Spleen (tissue), 11 donors: ENCODE measurements around the gene MTG2. TPM values are rescaled to one million over a fixed set of nuclear protein-coding genes. Genes with fewer than 3 reads are reported as not detected.

Experiments used
- DNase-seq: peaks from one replicate; pipeline ENCODE4 v3.0.0-alpha.2; 2020
- H3K27ac ChIP-seq, 8 donors: fragments of 200-600 bp; sonication (generic) in 7 of 8; 1 replicate in 4 of 8; 2 replicates in 4 of 8; pipeline versions ENCODE4 v1.5.0 to v1.8.0; 2016 to 2021; ENCODE audit warnings: inconsistent platforms in 4 of 8, mild to moderate bottlenecking in 4 of 8, moderate library complexity in 1 of 8
- H3K27me3 ChIP-seq, 7 donors: fragments of 200-600 bp; sonication (generic) in 6 of 7; replicated peaks in 1 of 7; 1 replicate in 4 of 7; 2 replicates in 3 of 7; pipeline versions ENCODE4 v1.5.0 to v1.8.0; 2016 to 2021; ENCODE audit warnings: inconsistent platforms in 3 of 7, mild to moderate bottlenecking in 1 of 7
- H3K36me3 ChIP-seq, 6 donors: fragments of 200-600 bp; sonication (generic) in 5 of 6; 1 replicate in 4 of 6; 2 replicates in 2 of 6; pipeline versions ENCODE4 v1.5.0 to v1.8.0; 2016 to 2021; ENCODE audit warnings: inconsistent platforms in 2 of 6
- H3K4me1 ChIP-seq, 6 donors: fragments of 200-600 bp; sonication (generic) in 5 of 6; 1 replicate in 3 of 6; 2 replicates in 3 of 6; pipeline versions ENCODE4 v1.5.0 to v1.8.0; 2016 to 2021; ENCODE audit warnings: inconsistent platforms in 3 of 6
- H3K4me3 ChIP-seq, 8 donors: fragments of 200-600 bp; sonication (generic) in 7 of 8; 1 replicate in 4 of 8; 2 replicates in 4 of 8; pipeline versions ENCODE4 v1.5.0 to v1.8.0; 2016 to 2021; ENCODE audit warnings: inconsistent platforms in 4 of 8, mild to moderate bottlenecking in 4 of 8, moderate library complexity in 2 of 8
- H3K9me3 ChIP-seq, 8 donors: fragments of 200-600 bp; sonication (generic) in 7 of 8; 1 replicate in 4 of 8; 2 replicates in 4 of 8; pipeline versions ENCODE4 v1.5.0 to v1.8.0; 2016 to 2021; ENCODE audit warnings: inconsistent platforms in 4 of 8
- CTCF ChIP-seq, 11 experiments: fragments of 200-600 bp in 7 of 11; fragments of 450-650 bp in 4 of 11; sonication (generic) in 4 of 11; IDR thresholded peaks in 8 of 11; conservative IDR thresholded peaks in 3 of 11; 1 replicate in 7 of 11; 2 replicates in 4 of 11; pipeline versions ENCODE4 v1.4.0 to v1.8.0; 2016 to 2021; ENCODE audit warnings: antibody characterized with exemption in 11 of 11, inconsistent platforms in 4 of 11, mild to moderate bottlenecking in 1 of 11
- POLR2A ChIP-seq, 3 donors: fragments of 450-650 bp; IDR thresholded peaks; one replicate each; pipeline ENCODE4 v1.5.1; 2017; ENCODE audit warnings: antibody characterized with exemption in 3 of 3, mild to moderate bottlenecking in 1 of 3
- POLR2AphosphoS5 ChIP-seq, 3 donors: sonication (generic); formaldehyde crosslinking; IDR thresholded peaks; one replicate each; pipeline ENCODE4 v1.5.1; 2017; ENCODE audit warnings: antibody characterized with exemption in 3 of 3
- WGBS, 5 donors: extraction: QIAGEN DNeasy Blood & Tissue Kit in 3 of 5; methylation state at CpG; one replicate each; pipeline versions ENCODE4 v1.1.5 to v1.1.7; 2013 to 2018; 5-methylcytosine and 5-hydroxymethylcytosine counted together
- intact Hi-C: fragments of 100-400 bp; cut with DNase I; formaldehyde crosslinking; loops from one replicate; pipeline ENCODE4 v1.15.0; 2023; ENCODE audit warnings: low total_unique reads
- polyA plus RNA-seq, 3 donors: library from polyadenylated mRNA; stranded (reverse); fragments of 200-250 nt; gene quantifications; one replicate each; pipeline ENCODE4 v1.2.1, GENCODE V29; 2013
- total RNA-seq, 7 donors: library from RNA; depleted of rRNA in 3 of 7; stranded (reverse); fragments of >200 nt in 3 of 7; fragmentation: NEBNext Ultra II Directional in 4 of 7; extraction: Animal tissue kit (Norgen Biotek cat#: 25700) in 4 of 7; gene quantifications; one replicate each; pipeline versions ENCODE4 v1.1.0 to v1.2.1, GENCODE V29; 2016 to 2021
- donor health status: healthy with polysubstance abuse.
- donor health status: DM: no; HTN: no; CAD: no; lungs with moderate emphysema.
- donor health status: DM: no; HTN: no; CAD: no.
- donor health status: Bipolar disorder and iron deficiency.
- donor health status: healthy.
- donor health status: DM: no; HTN: no; CAD: no.
- donor health status: DM: yes; HTN: yes; CAD: no.

Gene MTG2
- total and polyA plus RNA-seq, 10 donors, result 22.6 to 41.3 (median 37.6) TPM

GRCh38 chr20:62179162-62179504, 3.7 kb upstream of the MTG2 start:
- Histone ChIP-seq H3K27me3 (no peaks in the 10 kb centered on the region), H3K4me3 (no peak overlapping the region), H3K27ac (no peak overlapping the region), H3K9me3 (no peaks in the 10 kb centered on the region), H3K4me1 (peaks cover 9 to 22% (median 19%) of the 10 kb centered on the region in 6 donors), H3K36me3 (peaks cover 0 to 51% (median 19%) of the 10 kb centered on the region in 6 donors)
- DNase-seq, result peak; percentile 48
- intact Hi-C loops, result no loop called here
- 89 to 99% (median 97%) methylated on average over 14 of the region's 14 CpGs for WGBS, 5 donors
- TF ChIP-seq POLR2A (IDR thresholded peaks at IDR 0.05), result no peak
- TF ChIP-seq CTCF (IDR thresholded peaks at IDR 0.05 in 8 of 11, conservative IDR thresholded peaks at IDR 0.05 in 3 of 11), result no peak
- no peak for TF ChIP-seq POLR2AphosphoS5 (IDR thresholded peaks at IDR 0.05)

GRCh38 chr20:62181808-62182207, 1.0 kb upstream of the MTG2 start:
- H3K4me3 ChIP-seq, result peak overlapping the region in 4 of 8 donors; percentile 82 to 89 (median 84)

GRCh38 chr20:62183426-62184142, 756 bp downstream of the MTG2 start:
- H3K4me1 ChIP-seq, result peaks cover 20 to 66% (median 45%) of the 10 kb centered on the region in 6 donors
- H3K9me3 ChIP-seq, result no peaks in the 10 kb centered on the region
- peak; percentile 44 for DNase-seq
- TF ChIP-seq POLR2A (IDR thresholded peaks at IDR 0.05), result no peak
- no peak for TF ChIP-seq POLR2AphosphoS5 (IDR thresholded peaks at IDR 0.05)
- no peak for TF ChIP-seq CTCF (IDR thresholded peaks at IDR 0.05 in 8 of 11, conservative IDR thresholded peaks at IDR 0.05 in 3 of 11)
- no peaks in the 10 kb centered on the region for H3K27me3 ChIP-seq
- H3K4me3 ChIP-seq, result peak overlapping the region; percentile 73 to 89 (median 84)
- intact Hi-C loops, result loop anchor here (5.0 to 10.0 kb wide), 2 partner anchors 41 to 61 kb away; partner anchors contain the start of genes PSMA7 and SS18L1
- peaks cover 0 to 13% (median 6%) of the 10 kb centered on the region in 6 donors for H3K36me3 ChIP-seq
- 28 to 34% (median 32%) methylated on average over 25 of the region's 25 CpGs for WGBS, 5 donors
- peak overlapping the region; percentile 92 to 99 (median 97) for H3K27ac ChIP-seq

More at GRCh38 chr20:62181808-62182207, 1.0 kb upstream of the MTG2 start:
- H3K4me1 ChIP-seq, result peaks cover 16 to 49% (median 36%) of the 10 kb centered on the region in 6 donors
- intact Hi-C loops, result loop anchor here (5.0 to 10.0 kb wide), 2 partner anchors 40 to 63 kb away; partner anchors contain the start of genes PSMA7 and SS18L1
- WGBS, 5 donors, result 84 to 94% (median 88%) methylated on average over 2 of the region's 2 CpGs
- peak overlapping the region in 7 of 8 donors; percentile 96 to 99 (median 97) for H3K27ac ChIP-seq
- DNase-seq, result no peak
- TF ChIP-seq POLR2A (IDR thresholded peaks at IDR 0.05) (no peak), CTCF (IDR thresholded peaks at IDR 0.05 in 8 of 11, conservative IDR thresholded peaks at IDR 0.05 in 3 of 11) (no peak), POLR2AphosphoS5 (IDR thresholded peaks at IDR 0.05) (no peak)
- no peaks in the 10 kb centered on the region for H3K9me3 ChIP-seq
- peaks cover 0 to 24% (median 6%) of the 10 kb centered on the region in 6 donors for H3K36me3 ChIP-seq
- H3K27me3 ChIP-seq, result no peaks in the 10 kb centered on the region

DNA sequence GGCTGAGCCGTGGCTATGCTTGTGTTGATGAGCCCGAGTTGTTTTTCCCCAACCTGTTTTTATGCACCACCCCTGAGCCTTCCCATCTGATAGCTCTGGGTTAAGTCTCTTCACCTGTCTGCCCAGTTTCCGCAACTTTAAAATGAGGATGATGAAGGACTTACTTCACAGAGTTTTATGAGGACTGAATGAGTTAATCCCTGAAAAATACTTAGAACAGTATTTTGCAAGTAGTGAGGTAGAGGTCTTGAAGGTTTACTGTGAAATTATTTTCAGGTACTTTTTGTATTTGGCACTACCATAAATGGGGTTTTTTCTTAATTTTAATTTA, 3.2 kb downstream of the MTG2 start:
- 51 to 78% (median 69%) methylated on average over 3 of the region's 3 CpGs for WGBS, 5 donors
- TF ChIP-seq CTCF (IDR thresholded peaks at IDR 0.05 in 8 of 11, conservative IDR thresholded peaks at IDR 0.05 in 3 of 11), result no peak
- DNase-seq, result no peak
- H3K4me3 ChIP-seq, result peak overlapping the region in 1 of 8 donors; percentile 85
- peaks cover 0 to 24% (median 11%) of the 10 kb centered on the region in 6 donors for H3K36me3 ChIP-seq
- no peaks in the 10 kb centered on the region for H3K27me3 ChIP-seq
- no peaks in the 10 kb centered on the region for H3K9me3 ChIP-seq
- peak overlapping the region in 7 of 8 donors; percentile 56 to 99 (median 82) for H3K27ac ChIP-seq
- peaks cover 20 to 72% (median 45%) of the 10 kb centered on the region in 6 donors for H3K4me1 ChIP-seq
- intact Hi-C loops, result loop anchor here (10.0 kb wide), 1 partner anchor 59 kb away; no protein-coding TSS in a partner anchor
